CD4-positive, alpha-beta T cell (primary cell): ENCODE results near the gene ANKS4B. TPM values are rescaled to one million over a fixed set of nuclear protein-coding genes. Genes with fewer than 3 reads are reported as not detected.

Source experiments
- ATAC-seq: fragments of 200-7000 bp; cut with Tn5 transposase; one replicate; pipeline ENCODE4 v1.10.0; 2022; ENCODE audit warnings: mild to moderate bottlenecking; ENCODE audit not compliant: poor library complexity
- CTCF ChIA-PET: fragments of 350-600 bp; sonication (Branson Sonifier 250); formaldehyde crosslinking; loops from one replicate; lab custom pipeline; 2021; ENCODE audit warnings: antibody characterized with exemption, inconsistent platforms; lab: Charles Lee
- POLR2A ChIA-PET: fragments of 350-600 bp; sonication (Branson Sonifier 250); formaldehyde crosslinking; loops from one replicate; lab custom pipeline; 2021; ENCODE audit warnings: antibody characterized with exemption, inconsistent platforms; lab: Charles Lee
- DNase-seq, 14 experiments: peaks; one replicate each; pipeline ENCODE4 v3.0.0-alpha.2; 2013 to 2020; ENCODE audit warnings: mixed read lengths in 2 of 14
- H3K27ac ChIP-seq, 2 donors: one replicate each; pipeline versions ENCODE4 v1.5.1 to v1.7.0; 2013; ENCODE audit warnings: low read length in 2 of 2, low read depth in 1 of 2, mild to moderate bottlenecking in 1 of 2
- H3K27me3 ChIP-seq, 2 experiments: 1 replicate in 1 of 2; 2 replicates in 1 of 2; pipeline versions ENCODE4 v1.6.1 to v1.7.0; 2013; ENCODE audit warnings: low read length in 2 of 2, control low read depth in 1 of 2, mild to moderate bottlenecking in 1 of 2, moderate library complexity in 1 of 2; ENCODE audit not compliant: insufficient read depth in 2 of 2, control insufficient read depth in 1 of 2
- H3K36me3 ChIP-seq: one replicate; pipeline ENCODE4 v1.6.1; 2013; ENCODE audit warnings: low read length, control low read depth; ENCODE audit not compliant: insufficient read depth
- H3K4me1 ChIP-seq: one replicate; pipeline ENCODE4 v1.6.1; 2013; ENCODE audit warnings: low read length, control low read depth; ENCODE audit not compliant: insufficient read depth
- H3K4me3 ChIP-seq: one replicate; pipeline ENCODE4 v1.5.1; 2013; ENCODE audit warnings: mild to moderate bottlenecking, low read length, moderate library complexity
- H3K9me3 ChIP-seq, 2 experiments: 1 replicate in 1 of 2; 2 replicates in 1 of 2; pipeline versions ENCODE4 v1.6.1 to v1.7.0; 2013; ENCODE audit warnings: low read length in 2 of 2, mild to moderate bottlenecking in 2 of 2, control low read depth in 1 of 2, moderate library complexity in 1 of 2; ENCODE audit not compliant: control insufficient read depth in 1 of 2, insufficient read depth in 1 of 2
- H3K27ac Mint-ChIP-seq: one replicate; pipeline ENCODE4 v1.8.0; 2020; ENCODE audit warnings: mixed read lengths
- H3K27me3 Mint-ChIP-seq: one replicate; pipeline ENCODE4 v1.8.0; 2021; ENCODE audit warnings: mixed read lengths
- H3K36me3 Mint-ChIP-seq: one replicate; pipeline ENCODE4 v1.8.0; 2021; ENCODE audit warnings: low read depth, mixed read lengths
- H3K4me1 Mint-ChIP-seq: one replicate; pipeline ENCODE4 v1.8.0; 2021; ENCODE audit warnings: low read depth, mixed read lengths
- H3K4me3 Mint-ChIP-seq: one replicate; pipeline ENCODE4 v1.8.0; 2020; ENCODE audit warnings: mild to moderate bottlenecking, mixed read lengths
- H3K9me3 Mint-ChIP-seq: one replicate; pipeline ENCODE4 v1.8.0; 2020; ENCODE audit warnings: mixed read lengths
- CTCF ChIP-seq: fragments of 200-600 bp; IDR thresholded peaks from one replicate; pipeline ENCODE4 v1.8.0; 2022; ENCODE audit warnings: antibody characterized with exemption, mild to moderate bottlenecking
- intact Hi-C, 2 experiments: fragments of 100-400 bp; cut with DNase I in 1 of 2; cut with micrococcal nuclease in 1 of 2; formaldehyde crosslinking; loops; one replicate each; pipeline versions ENCODE4 v1.15.1 to v1.9.0; 2023 to 2025; cut with DNase I, micrococcal nuclease
- total RNA-seq, 174 experiments: library from RNA in 2 of 174; stranded (reverse) in 2 of 174; gene quantifications; one replicate each; pipeline ENCODE4 v1.2.3 and lab custom pipeline; 2021 to 2026

ANKS4B gene
- total RNA-seq, 2 experiments from 2014 or later, result not detected

GRCh38 chr16:21260870-21261791, 27.6 kb downstream of the ANKS4B start:
- POLR2A ChIA-PET, result no interaction called here
- no peaks in the 10 kb centered on the region for H3K36me3 Mint-ChIP-seq
- intact Hi-C loops, result no loop called here
- DNase-seq, result no peak
- no peaks in the 10 kb centered on the region for H3K4me1 ChIP-seq
- no peaks in the 10 kb centered on the region for H3K9me3 ChIP-seq
- H3K9me3 Mint-ChIP-seq, result no peaks in the 10 kb centered on the region
- H3K27ac Mint-ChIP-seq, result no peak overlapping the region
- no peak overlapping the region for H3K4me3 Mint-ChIP-seq
- H3K36me3 ChIP-seq, result no peaks in the 10 kb centered on the region
- H3K27ac ChIP-seq, result no peak overlapping the region
- CTCF ChIA-PET, result no interaction called here
- no peaks in the 10 kb centered on the region for H3K4me1 Mint-ChIP-seq
- no peaks in the 10 kb centered on the region for H3K27me3 ChIP-seq
- H3K27me3 Mint-ChIP-seq, result peaks cover 4% of the 10 kb centered on the region
- no peak for ATAC-seq
- H3K4me3 ChIP-seq, result no peak overlapping the region
- TF ChIP-seq CTCF, result no peak

GRCh38 chr16:21262779-21263639, 29.5 kb downstream of the ANKS4B start:
- Histone ChIP-seq H3K4me3 (no peak overlapping the region), H3K9me3 (no peaks in the 10 kb centered on the region), H3K36me3 (no peaks in the 10 kb centered on the region), H3K4me1 (no peaks in the 10 kb centered on the region), H3K27ac (no peak overlapping the region), H3K27me3 (no peaks in the 10 kb centered on the region)
- TF ChIP-seq CTCF, result no peak
- no peaks in the 10 kb centered on the region for H3K36me3 Mint-ChIP-seq
- H3K4me3 Mint-ChIP-seq, result no peak overlapping the region
- intact Hi-C loops, result no loop called here
- DNase-seq (no peak), ATAC-seq (no peak)
- H3K27me3 Mint-ChIP-seq, result peaks cover 4% of the 10 kb centered on the region
- no peaks in the 10 kb centered on the region for H3K4me1 Mint-ChIP-seq
- no peaks in the 10 kb centered on the region for H3K9me3 Mint-ChIP-seq
- ChIA-PET POLR2A (no interaction called here), CTCF (no interaction called here)
- H3K27ac Mint-ChIP-seq, result no peak overlapping the region

GRCh38 chr16:21263640-21264570, 30.4 kb downstream of the ANKS4B start:
- Histone ChIP-seq H3K36me3 (no peaks in the 10 kb centered on the region), H3K27ac (no peak overlapping the region), H3K27me3 (no peaks in the 10 kb centered on the region), H3K9me3 (no peaks in the 10 kb centered on the region), H3K4me1 (no peaks in the 10 kb centered on the region), H3K4me3 (no peak overlapping the region)
- no peaks in the 10 kb centered on the region for H3K27me3 Mint-ChIP-seq
- no peak for DNase-seq
- intact Hi-C loops, result no loop called here
- ChIA-PET POLR2A (no interaction called here), CTCF (no interaction called here)
- no peak overlapping the region for H3K27ac Mint-ChIP-seq
- TF ChIP-seq CTCF, result no peak
- no peaks in the 10 kb centered on the region for H3K36me3 Mint-ChIP-seq
- H3K9me3 Mint-ChIP-seq, result no peaks in the 10 kb centered on the region
- H3K4me1 Mint-ChIP-seq, result no peaks in the 10 kb centered on the region
- H3K4me3 Mint-ChIP-seq, result no peak overlapping the region
- ATAC-seq, result no peak
